ENCODE results near the gene HAUS3.

Gene HAUS3

GRCh38 chr4:2241410-2242353 lies at the start of gene HAUS3, which contains the start of gene POLN:
Gene HAUS3, minus strand, starts transcription at chr4:2242121. Its CDS starts 1,175 bp downstream, at chr4:2240946.
Gene POLN, minus strand, starts transcription at chr4:2242121. Its CDS starts 12,890 bp downstream, at chr4:2229231.
- Histone ChIP-seq H4K20me1 (ENCODE audit: insufficient read depth, low read length) (peaks cover 14% of the 10 kb centered on the region; the same call in 1 of the 2 replicates), H2AFZ (ENCODE audit: low read length) (peak within 1 kb of the TSS; percentile 71), H3K9ac (ENCODE audit: low read length) (peak within 1 kb of the TSS; percentile 88), H3K9me2 (replicated peaks; ENCODE audit: insufficient read depth, low read length) (no peaks in the 10 kb centered on the region), H3K27ac (ENCODE audit: low read length) (peak within 1 kb of the TSS; percentile 74), H3K4me2 (ENCODE audit: low read depth, low read length) (peak within 1 kb of the TSS; percentile 76), H3K79me2 (ENCODE audit: low read length) (peaks cover 50% of the 10 kb centered on the region), H3K27me3 (replicated peaks; ENCODE audit: insufficient read depth, low read length) (no peaks in the 10 kb centered on the region), H3K4me3 (ENCODE audit: low read length) (peak within 1 kb of the TSS; percentile 89), H3F3A (ENCODE audit: insufficient read depth, low read length) (peaks cover 14% of the 10 kb centered on the region), H3K4me1 (ENCODE audit: low read length) (peaks cover 35% of the 10 kb centered on the region), H3K36me3 (replicated peaks; ENCODE audit: insufficient read depth, low read length) (no peaks in the 10 kb centered on the region; the same call in 1 of the 2 replicates), H3K9me3 (replicated peaks; ENCODE audit: insufficient read depth, low read length) (no peaks in the 10 kb centered on the region)
- DNase-seq: peak; percentile 98
- TF ChIP-seq EZH2phosphoT487 (IDR thresholded peaks at IDR 0.05; ENCODE audit: low read length) (no peak), EZH2 (optimal IDR thresholded peaks at IDR 0.05; ENCODE audit: low read depth, low read length) (no peak), CTCF (IDR thresholded peaks at IDR 0.05; ENCODE audit: low read length) (no peak)

- no peaks in the 10 kb centered on the region for H3K36me3 ChIP-seq (replicated peaks; ENCODE audit: insufficient read depth, low read length)
Measured at GRCh38 chr4:2290974-2291704, 49.2 kb upstream of the HAUS3 start.

GRCh38 chr4:2290488-2290887 lies 48.6 kb upstream of the HAUS3 start:
- H3K9ac ChIP-seq (ENCODE audit: low read length): no peak overlapping the region
- H3K4me2 ChIP-seq (ENCODE audit: low read depth, low read length): no peak overlapping the region
- H2AFZ ChIP-seq (ENCODE audit: low read length): no peak overlapping the region

More at GRCh38 chr4:2290974-2291704, 49.2 kb upstream of the HAUS3 start:
- H3K9ac ChIP-seq (ENCODE audit: low read length): no peak overlapping the region
- H3F3A ChIP-seq (ENCODE audit: insufficient read depth, low read length): no peaks in the 10 kb centered on the region
- no peak overlapping the region for H3K27ac ChIP-seq (ENCODE audit: low read length)
- H2AFZ ChIP-seq (ENCODE audit: low read length): no peak overlapping the region
- H3K9me2 ChIP-seq (replicated peaks; ENCODE audit: insufficient read depth, low read length): no peaks in the 10 kb centered on the region
- no peak for DNase-seq
- H3K79me2 ChIP-seq (ENCODE audit: low read length): no peaks in the 10 kb centered on the region
- H3K4me3 ChIP-seq (ENCODE audit: low read length): no peak overlapping the region
- no peaks in the 10 kb centered on the region for H3K27me3 ChIP-seq (replicated peaks; ENCODE audit: insufficient read depth, low read length)
- TF ChIP-seq CTCF (IDR thresholded peaks at IDR 0.05; ENCODE audit: low read length) (no peak), EZH2 (optimal IDR thresholded peaks at IDR 0.05; ENCODE audit: low read depth, low read length) (no peak), EZH2phosphoT487 (IDR thresholded peaks at IDR 0.05; ENCODE audit: low read length) (no peak)
- no peaks in the 10 kb centered on the region for H4K20me1 ChIP-seq (ENCODE audit: insufficient read depth, low read length)
- H3K4me1 ChIP-seq (ENCODE audit: low read length): no peaks in the 10 kb centered on the region
- H3K9me3 ChIP-seq (replicated peaks; ENCODE audit: insufficient read depth, low read length): no peaks in the 10 kb centered on the region
- H3K4me2 ChIP-seq (ENCODE audit: low read depth, low read length): no peak overlapping the region

More at GRCh38 chr4:2290488-2290887, 48.6 kb upstream of the HAUS3 start:
- Histone ChIP-seq H3K27me3 (replicated peaks; ENCODE audit: insufficient read depth, low read length) (no peaks in the 10 kb centered on the region), H3K4me3 (ENCODE audit: low read length) (no peak overlapping the region), H3K36me3 (replicated peaks; ENCODE audit: insufficient read depth, low read length) (no peaks in the 10 kb centered on the region), H3F3A (ENCODE audit: insufficient read depth, low read length) (no peaks in the 10 kb centered on the region), H3K9me3 (replicated peaks; ENCODE audit: insufficient read depth, low read length) (no peaks in the 10 kb centered on the region), H3K4me1 (ENCODE audit: low read length) (no peaks in the 10 kb centered on the region), H3K79me2 (ENCODE audit: low read length) (no peaks in the 10 kb centered on the region), H4K20me1 (ENCODE audit: insufficient read depth, low read length) (no peaks in the 10 kb centered on the region), H3K27ac (ENCODE audit: low read length) (no peak overlapping the region), H3K9me2 (replicated peaks; ENCODE audit: insufficient read depth, low read length) (no peaks in the 10 kb centered on the region)
- DNase-seq: no peak
- TF ChIP-seq EZH2 (optimal IDR thresholded peaks at IDR 0.05; ENCODE audit: low read depth, low read length) (no peak), CTCF (IDR thresholded peaks at IDR 0.05; ENCODE audit: low read length) (no peak), EZH2phosphoT487 (IDR thresholded peaks at IDR 0.05; ENCODE audit: low read length) (no peak)
